Measurements from ENCODE around the gene SMIM24.
"Not testable (repeated sequence)": the region's sequence is repeated elsewhere in the genome, so short reads cannot be mapped to it uniquely, and the experiment has no call there.

Gene SMIM24

DNA sequence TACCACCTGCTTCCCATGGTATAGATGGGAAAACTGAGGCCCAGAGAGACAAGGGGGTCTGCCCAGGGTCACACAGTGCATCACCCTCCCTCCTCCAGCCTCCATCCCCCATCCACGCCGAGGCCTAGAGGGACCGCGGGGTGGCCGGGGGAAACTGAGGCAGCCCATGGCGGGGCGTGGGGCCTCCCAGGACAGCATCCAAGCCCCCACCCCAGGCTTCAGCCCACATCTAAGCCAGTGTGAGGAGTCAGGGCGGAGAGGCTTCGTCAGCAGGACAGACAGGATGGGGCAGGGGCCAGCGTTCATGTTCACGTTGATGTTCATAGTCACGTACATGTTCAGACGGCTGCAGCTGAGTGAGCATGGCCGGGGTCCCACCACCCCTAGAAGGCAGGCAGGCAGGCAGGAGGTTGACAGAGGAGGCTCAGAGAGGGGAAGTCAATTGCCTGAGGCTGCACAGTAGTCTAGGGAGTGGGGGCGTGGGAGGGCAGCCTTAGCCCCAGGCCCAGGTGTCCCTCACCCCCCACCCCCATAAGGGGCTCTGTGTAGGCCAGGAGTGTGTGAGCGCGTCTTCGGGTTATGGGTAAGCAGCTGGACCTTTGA lies 23.3 kb downstream of the SMIM24 start:
- no peaks in the 10 kb centered on the region for H3K36me3 ChIP-seq (ENCODE audit: control insufficient read depth, low read depth, low read length)

DNA sequence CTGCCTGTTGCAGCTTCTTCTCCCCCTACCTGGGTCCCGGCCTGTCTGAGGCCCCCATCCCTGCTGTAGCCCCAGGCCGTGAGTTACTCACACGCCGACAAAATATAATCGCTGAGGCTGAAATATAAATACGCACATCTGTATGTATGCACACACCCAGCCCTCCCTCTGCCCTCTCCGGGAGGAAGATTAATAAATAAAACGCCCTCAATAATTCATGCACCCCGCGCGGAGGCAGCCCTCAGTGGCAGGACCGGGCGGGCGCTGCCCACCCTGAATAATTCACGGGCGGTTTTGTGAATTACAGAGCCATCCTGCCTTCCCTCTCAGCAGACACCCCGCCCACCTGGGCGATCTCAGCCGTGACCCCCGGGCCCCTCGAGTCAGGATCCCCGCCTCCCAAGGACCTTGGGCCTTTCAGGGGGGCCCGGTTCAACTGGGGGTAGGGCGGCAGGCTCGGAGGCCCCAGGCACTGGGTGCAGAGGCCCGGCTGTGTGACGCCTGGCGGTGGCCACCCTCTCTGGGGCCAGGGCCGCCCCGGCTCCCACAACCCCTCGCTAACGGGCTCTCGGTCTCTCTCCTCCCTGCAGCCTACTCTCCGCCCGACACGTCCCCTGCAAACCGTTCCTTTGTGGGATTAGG lies 24.2 kb downstream of the SMIM24 start:
- Histone ChIP-seq H3K4me3 (ENCODE audit: low read length) (no peak overlapping the region), H3K9me3 (ENCODE audit: control insufficient read depth, low read depth, low read length) (no peaks in the 10 kb centered on the region), H3K27ac (ENCODE audit: low read length) (no peak overlapping the region), H3K4me1 (ENCODE audit: control insufficient read depth, low read depth, low read length) (peaks cover 4% of the 10 kb centered on the region), H3K9ac (ENCODE audit: low read length) (no peak overlapping the region), H3K27me3 (ENCODE audit: control insufficient read depth, insufficient read depth, low read length) (peaks cover 43% of the 10 kb centered on the region), H3K36me3 (ENCODE audit: control insufficient read depth, low read depth, low read length) (no peaks in the 10 kb centered on the region)

More for the DNA sequence above, 23.3 kb downstream of the SMIM24 start:
- H3K27me3 ChIP-seq (ENCODE audit: control insufficient read depth, insufficient read depth, low read length), result peaks cover 50% of the 10 kb centered on the region
- no peak overlapping the region for H3K4me3 ChIP-seq (ENCODE audit: low read length)
- no peak overlapping the region for H3K27ac ChIP-seq (ENCODE audit: low read length)
- H3K9ac ChIP-seq (ENCODE audit: low read length), result no peak overlapping the region
- H3K9me3 ChIP-seq (ENCODE audit: control insufficient read depth, low read depth, low read length), result no peaks in the 10 kb centered on the region
- peaks cover 4% of the 10 kb centered on the region for H3K4me1 ChIP-seq (ENCODE audit: control insufficient read depth, low read depth, low read length)

DNA sequence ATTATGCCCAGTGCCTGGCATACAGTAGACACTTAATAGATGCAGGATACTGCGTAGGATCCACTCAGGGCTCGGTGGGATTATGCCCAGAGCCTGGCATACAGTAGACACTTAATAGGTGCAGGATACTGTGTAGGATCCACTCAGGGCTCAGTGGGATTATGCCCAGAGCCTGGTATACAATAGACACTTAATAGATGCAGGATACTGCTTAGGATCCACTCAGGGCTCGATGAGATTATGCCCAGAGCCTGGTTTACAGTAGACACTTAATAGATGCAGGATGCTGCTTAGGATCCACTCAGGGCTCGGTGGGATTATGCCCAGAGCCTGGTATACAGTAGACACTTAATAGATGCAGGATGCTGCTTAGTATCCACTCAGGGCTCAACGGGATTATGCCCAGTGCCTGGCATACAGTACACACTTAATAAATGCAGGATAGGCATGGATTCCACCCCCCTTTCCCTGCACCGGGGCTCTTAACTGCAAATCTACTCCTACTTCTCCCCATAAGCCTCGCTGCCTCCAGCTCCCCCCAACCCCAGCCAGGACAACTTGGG lies 24.9 kb downstream of the SMIM24 start:
- Histone ChIP-seq H3K9me3 (ENCODE audit: control insufficient read depth, low read depth, low read length) (no peaks in the 10 kb centered on the region), H3K4me3 (ENCODE audit: low read length) (no peak overlapping the region), H3K4me1 (ENCODE audit: control insufficient read depth, low read depth, low read length) (peaks cover 4% of the 10 kb centered on the region), H3K27ac (ENCODE audit: low read length) (no peak overlapping the region), H3K9ac (ENCODE audit: low read length) (no peak overlapping the region), H3K27me3 (ENCODE audit: control insufficient read depth, insufficient read depth, low read length) (peaks cover 37% of the 10 kb centered on the region), H3K36me3 (ENCODE audit: control insufficient read depth, low read depth, low read length) (no peaks in the 10 kb centered on the region)

DNA sequence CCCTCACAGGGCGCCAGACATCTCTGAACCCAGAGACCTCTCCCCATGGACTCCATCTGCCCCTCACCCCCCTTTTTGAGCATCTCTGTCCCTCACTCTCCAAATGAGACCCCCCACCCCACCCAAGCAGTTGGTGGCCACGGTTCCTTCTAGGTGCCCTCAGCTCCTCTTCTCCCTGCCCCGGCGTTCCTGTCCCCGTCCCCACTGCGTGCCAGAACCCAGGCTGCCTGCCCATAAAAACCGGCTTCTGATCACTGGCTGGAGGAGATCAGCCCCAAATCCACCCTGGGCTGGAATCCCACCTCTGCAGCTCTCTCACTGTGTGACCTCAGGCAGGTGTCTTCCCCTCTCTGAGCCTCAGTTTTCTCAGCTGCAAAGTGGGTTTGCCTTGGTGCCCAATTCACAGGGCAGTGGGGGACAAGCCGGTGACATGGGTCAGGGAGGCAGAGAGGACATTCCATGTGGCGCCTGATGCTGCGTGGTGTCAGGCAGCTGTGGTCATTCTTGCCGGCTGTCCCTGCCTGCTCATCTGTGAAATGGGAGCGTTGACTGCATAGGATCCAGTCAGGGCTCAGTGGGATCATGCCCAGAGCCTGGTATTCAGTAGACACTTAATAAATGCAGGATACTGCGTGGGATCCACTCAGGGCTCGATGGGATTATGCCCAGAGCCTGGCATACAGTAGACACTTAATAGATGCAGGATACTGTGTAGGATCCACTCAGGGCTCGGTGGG lies 25.5 kb downstream of the SMIM24 start:
- Histone ChIP-seq H3K36me3 (ENCODE audit: control insufficient read depth, low read depth, low read length) (no peaks in the 10 kb centered on the region), H3K4me3 (ENCODE audit: low read length) (no peak overlapping the region), H3K27me3 (ENCODE audit: control insufficient read depth, insufficient read depth, low read length) (peaks cover 31% of the 10 kb centered on the region), H3K9ac (ENCODE audit: low read length) (no peak overlapping the region), H3K9me3 (ENCODE audit: control insufficient read depth, low read depth, low read length) (no peaks in the 10 kb centered on the region), H3K4me1 (ENCODE audit: control insufficient read depth, low read depth, low read length) (peaks cover 4% of the 10 kb centered on the region), H3K27ac (ENCODE audit: low read length) (no peak overlapping the region)

DNA sequence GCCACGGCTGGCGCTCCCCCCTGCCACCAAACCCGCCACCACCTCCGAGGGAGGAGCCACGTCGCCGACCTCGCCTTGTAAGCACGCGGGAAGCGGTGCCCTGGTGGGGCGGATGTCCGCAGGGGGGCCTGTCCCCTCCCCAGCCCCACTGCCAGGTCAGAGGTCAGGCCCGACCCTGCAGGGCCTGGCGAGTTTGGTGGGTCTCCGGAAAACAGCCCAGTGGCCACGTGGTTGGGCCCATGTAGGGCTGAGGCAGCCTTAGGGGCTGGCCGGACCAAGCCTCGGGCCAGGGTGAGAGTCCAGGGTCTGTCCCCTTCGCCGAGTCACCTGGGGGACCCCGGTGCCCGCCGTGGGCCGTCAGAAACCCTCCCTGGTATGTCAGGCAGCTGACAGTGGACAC lies 26.5 kb downstream of the SMIM24 start:
- H3K27me3 ChIP-seq (ENCODE audit: control insufficient read depth, insufficient read depth, low read length), result peaks cover 21% of the 10 kb centered on the region
- H3K36me3 ChIP-seq (ENCODE audit: control insufficient read depth, low read depth, low read length), result no peaks in the 10 kb centered on the region

DNA sequence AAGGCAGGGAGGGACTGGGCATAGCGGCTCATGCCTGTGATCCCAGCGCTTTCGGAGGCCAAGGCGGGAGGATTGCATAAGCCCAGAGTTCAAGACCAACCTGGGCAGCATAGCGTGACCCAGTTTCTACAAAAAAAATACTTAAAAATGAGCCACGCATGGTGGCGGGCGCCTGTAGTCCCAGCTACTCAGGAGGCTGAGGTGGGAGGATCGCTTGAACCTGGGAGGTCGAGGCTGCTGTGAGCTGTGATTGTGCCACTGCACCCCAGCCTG lies 27.4 kb downstream of the SMIM24 start:
- not testable (repeated sequence) for H3K4me3 ChIP-seq (ENCODE audit: low read length); H3K9ac ChIP-seq (ENCODE audit: low read length); H3K4me1 ChIP-seq (ENCODE audit: control insufficient read depth, low read depth, low read length); H3K36me3 ChIP-seq (ENCODE audit: control insufficient read depth, low read depth, low read length); H3K9me3 ChIP-seq (ENCODE audit: control insufficient read depth, low read depth, low read length); H3K27ac ChIP-seq (ENCODE audit: low read length)
- H3K27me3 ChIP-seq (ENCODE audit: control insufficient read depth, insufficient read depth, low read length), result peaks cover 11% of the 10 kb centered on the region

More for the DNA sequence above, 26.5 kb downstream of the SMIM24 start:
- H3K27ac ChIP-seq (ENCODE audit: low read length), result no peak overlapping the region
- H3K4me3 ChIP-seq (ENCODE audit: low read length), result no peak overlapping the region
- peaks cover 4% of the 10 kb centered on the region for H3K4me1 ChIP-seq (ENCODE audit: control insufficient read depth, low read depth, low read length)
- H3K9me3 ChIP-seq (ENCODE audit: control insufficient read depth, low read depth, low read length), result no peaks in the 10 kb centered on the region
- no peak overlapping the region for H3K9ac ChIP-seq (ENCODE audit: low read length)

DNA sequence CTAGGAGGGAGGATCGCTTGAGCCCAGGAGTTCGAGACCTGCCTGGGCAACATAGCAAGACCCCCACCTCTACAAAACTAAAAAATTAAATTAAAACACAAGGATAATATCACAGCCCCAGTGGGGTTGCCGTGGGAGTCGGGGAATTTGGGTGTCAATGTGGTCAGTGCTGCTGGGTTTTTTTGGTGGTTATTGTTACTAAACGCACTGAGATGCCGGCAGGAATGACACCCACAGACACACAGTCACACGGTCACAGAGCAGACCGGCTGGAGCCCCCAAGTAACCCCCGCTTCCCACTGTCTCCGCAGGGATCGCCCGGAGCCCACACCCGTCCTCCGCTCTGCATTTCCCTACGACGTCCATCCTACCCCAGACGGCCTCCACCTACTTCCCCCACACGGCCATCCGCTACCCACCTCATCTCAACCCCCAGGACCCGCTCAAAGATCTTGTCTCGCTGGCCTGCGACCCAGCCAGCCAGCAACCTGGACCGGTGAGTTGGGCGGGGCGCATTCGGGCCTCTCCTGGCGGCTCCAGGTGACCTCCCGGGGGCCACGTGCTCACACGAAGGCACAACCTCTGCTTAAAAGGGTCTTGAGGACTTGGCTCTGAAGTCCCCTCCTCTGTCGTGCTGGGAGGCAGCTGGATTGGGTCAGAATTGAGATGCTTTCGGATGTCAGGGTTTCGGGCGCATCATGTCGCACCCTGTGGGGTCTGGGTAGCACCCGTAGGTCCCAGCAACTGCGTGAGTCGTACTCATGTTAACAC lies 28.0 kb downstream of the SMIM24 start:
- Histone ChIP-seq H3K4me1 (ENCODE audit: control insufficient read depth, low read depth, low read length) (no peaks in the 10 kb centered on the region), H3K9me3 (ENCODE audit: control insufficient read depth, low read depth, low read length) (no peaks in the 10 kb centered on the region), H3K27ac (ENCODE audit: low read length) (no peak overlapping the region), H3K36me3 (ENCODE audit: control insufficient read depth, low read depth, low read length) (no peaks in the 10 kb centered on the region), H3K9ac (ENCODE audit: low read length) (no peak overlapping the region), H3K4me3 (ENCODE audit: low read length) (no peak overlapping the region), H3K27me3 (ENCODE audit: control insufficient read depth, insufficient read depth, low read length) (peaks cover 6% of the 10 kb centered on the region)

DNA sequence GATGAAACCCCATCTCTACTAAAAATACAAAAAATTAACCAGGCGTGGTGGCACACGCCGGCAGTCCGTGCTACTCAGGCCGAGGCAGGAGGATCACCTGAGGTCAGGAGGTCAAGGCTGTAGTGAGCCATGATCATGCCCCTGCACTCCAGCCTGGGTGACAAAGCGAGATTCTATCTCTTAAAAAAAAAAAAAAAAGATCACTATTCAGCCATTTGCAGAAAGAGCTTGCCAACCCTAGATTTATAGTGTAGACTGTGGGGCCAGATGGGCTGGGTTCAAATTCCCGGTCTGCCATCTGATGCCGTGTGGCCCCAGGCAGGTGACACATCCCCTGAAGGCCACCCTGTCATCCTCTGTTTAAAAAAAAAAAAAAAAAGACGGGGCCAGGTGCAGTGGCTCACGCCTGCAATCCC lies 28.9 kb downstream of the SMIM24 start:
- Histone ChIP-seq H3K36me3 (ENCODE audit: control insufficient read depth, low read depth, low read length) (no peaks in the 10 kb centered on the region), H3K27ac (ENCODE audit: low read length) (no peak overlapping the region), H3K9ac (ENCODE audit: low read length) (no peak overlapping the region)

DNA sequence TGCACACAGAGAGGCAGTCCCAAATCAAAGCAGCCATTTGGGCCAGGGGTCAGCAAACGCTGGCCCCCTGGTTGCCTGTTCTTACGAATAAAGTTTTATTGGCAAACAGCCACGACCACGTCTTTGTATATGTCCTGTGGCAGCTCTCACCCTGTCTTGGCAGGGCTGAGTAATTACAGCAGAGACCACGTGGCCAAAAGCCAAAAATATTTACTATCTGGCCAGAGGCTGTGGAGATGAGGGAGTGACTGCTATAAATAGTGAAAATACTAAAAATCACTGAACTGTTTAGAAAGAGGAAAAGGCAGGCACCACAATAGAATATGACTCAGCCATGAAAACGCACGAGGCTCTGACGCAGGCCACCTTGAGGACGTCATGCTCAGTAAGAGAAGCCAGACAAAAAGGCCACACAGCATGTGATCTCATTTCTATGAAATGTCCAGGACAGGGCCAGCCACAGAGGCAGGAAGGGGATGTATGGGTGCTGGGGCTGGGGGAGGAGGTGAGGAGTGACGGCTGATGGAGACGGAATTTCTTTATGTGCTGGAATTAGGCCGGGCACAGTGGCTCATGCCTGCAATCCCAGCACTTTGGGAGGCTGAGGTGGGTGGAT lies 29.4 kb downstream of the SMIM24 start:
- Histone ChIP-seq H3K27ac (ENCODE audit: low read length) (no peak overlapping the region), H3K9me3 (ENCODE audit: control insufficient read depth, low read depth, low read length) (no peaks in the 10 kb centered on the region), H3K27me3 (ENCODE audit: control insufficient read depth, insufficient read depth, low read length) (no peaks in the 10 kb centered on the region), H3K36me3 (ENCODE audit: control insufficient read depth, low read depth, low read length) (no peaks in the 10 kb centered on the region), H3K4me3 (ENCODE audit: low read length) (no peak overlapping the region), H3K9ac (ENCODE audit: low read length) (no peak overlapping the region), H3K4me1 (ENCODE audit: control insufficient read depth, low read depth, low read length) (no peaks in the 10 kb centered on the region)

More for the DNA sequence above, 28.9 kb downstream of the SMIM24 start:
- no peak overlapping the region for H3K4me3 ChIP-seq (ENCODE audit: low read length)
- H3K4me1 ChIP-seq (ENCODE audit: control insufficient read depth, low read depth, low read length), result no peaks in the 10 kb centered on the region
- H3K9me3 ChIP-seq (ENCODE audit: control insufficient read depth, low read depth, low read length), result no peaks in the 10 kb centered on the region
- H3K27me3 ChIP-seq (ENCODE audit: control insufficient read depth, insufficient read depth, low read length), result no peaks in the 10 kb centered on the region

DNA sequence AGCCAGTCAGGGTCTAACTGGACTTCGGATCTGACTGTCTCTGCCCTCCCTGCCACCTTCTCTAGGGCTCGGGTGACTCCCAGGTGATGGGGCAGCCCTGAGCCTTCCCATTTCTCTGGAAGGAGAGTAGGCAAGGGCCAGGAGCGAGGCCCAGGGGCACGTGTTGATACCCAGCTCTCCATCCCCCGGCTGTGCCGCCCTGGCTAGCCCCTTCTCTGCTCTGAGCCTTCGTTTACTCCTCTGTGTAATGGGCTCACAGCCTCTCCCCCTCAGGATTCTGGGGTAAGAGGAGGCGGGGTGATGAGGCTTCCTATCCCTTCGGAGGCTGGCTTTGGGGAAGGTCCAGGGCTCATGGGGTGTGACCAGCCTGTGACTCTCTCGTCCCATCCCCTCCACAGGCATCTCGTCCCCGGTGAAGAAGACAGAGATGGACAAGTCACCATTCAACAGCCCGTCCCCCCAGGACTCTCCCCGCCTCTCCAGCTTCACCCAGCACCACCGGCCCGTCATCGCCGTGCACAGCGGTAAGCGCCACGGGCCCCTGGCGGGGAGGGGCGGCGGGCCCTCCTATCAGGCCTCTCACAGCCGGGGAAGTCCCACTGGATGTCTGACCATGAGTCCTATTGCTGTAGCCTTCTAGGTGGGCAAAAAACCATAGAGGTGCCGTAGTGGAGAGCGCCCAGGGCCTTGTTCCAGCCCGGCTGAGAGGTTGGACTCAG lies 31.6 kb downstream of the SMIM24 start:
- no peak overlapping the region for H3K27ac ChIP-seq (ENCODE audit: low read length)
- no peak overlapping the region for H3K9ac ChIP-seq (ENCODE audit: low read length)
- H3K9me3 ChIP-seq (ENCODE audit: control insufficient read depth, low read depth, low read length), result no peaks in the 10 kb centered on the region
- H3K36me3 ChIP-seq (ENCODE audit: control insufficient read depth, low read depth, low read length), result no peaks in the 10 kb centered on the region
- no peak overlapping the region for H3K4me3 ChIP-seq (ENCODE audit: low read length)
- H3K27me3 ChIP-seq (ENCODE audit: control insufficient read depth, insufficient read depth, low read length), result no peaks in the 10 kb centered on the region
- H3K4me1 ChIP-seq (ENCODE audit: control insufficient read depth, low read depth, low read length), result no peaks in the 10 kb centered on the region

Data from iPS-18a (cell line).